AG04449 (cell line): ENCODE results near the gene SLC28A1.

Source experiments
- CTCF ChIA-PET: fragments of 350-600 bp; formaldehyde crosslinking; extraction: SDS; loops from one replicate; lab custom pipeline; 2021; ENCODE audit warnings: antibody characterized with exemption; lab: Yijun Ruan, JAX
- POLR2A ChIA-PET: fragments of 400-600, 350-600 bp; formaldehyde crosslinking; extraction: SDS; loops from one replicate; lab custom pipeline; 2020; ENCODE audit warnings: antibody characterized with exemption, inconsistent platforms; lab: Yijun Ruan, JAX
- DNase-seq: peaks from one replicate; pipeline ENCODE4 v3.0.0-alpha.2; 2010; ENCODE audit warnings: low read depth, low spot score
- H3K4me3 ChIP-seq: 2 replicates; pipeline ENCODE4 v1.5.1; 2011; ENCODE audit warnings: low read depth, mild to moderate bottlenecking, control low read depth, low read length
- CTCF ChIP-seq: IDR thresholded peaks from one replicate; pipeline ENCODE4 v1.5.1; 2011; ENCODE audit warnings: mild to moderate bottlenecking, moderate library complexity, low read length, control low read depth, inconsistent platforms; ENCODE audit not compliant: insufficient read depth; ENCODE audit errors: missing control alignments

SLC28A1 gene

DNA sequence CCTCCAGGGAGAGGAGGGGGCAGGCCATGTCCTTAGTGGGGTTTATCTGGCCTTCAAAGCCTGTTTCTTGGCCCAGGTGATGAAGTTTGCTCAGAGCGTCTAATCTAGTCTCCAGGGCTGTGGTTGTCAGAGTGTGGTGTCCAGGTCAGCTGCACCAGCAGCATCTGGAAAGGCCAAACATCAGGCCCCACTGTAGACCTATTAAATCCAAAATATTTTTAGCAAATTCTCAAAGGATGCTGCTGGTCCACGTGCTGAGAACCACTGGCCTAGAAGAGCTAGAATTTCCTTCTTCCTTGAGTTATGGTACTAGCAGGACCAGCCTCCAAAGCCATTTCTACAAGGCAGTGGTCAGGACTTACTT is 28.9 kb downstream of the SLC28A1 start:
- no peak overlapping the region for H3K4me3 ChIP-seq
- POLR2A ChIA-PET: interaction anchor here (1.9 kb wide), 1 partner anchor 197 kb away, joined by 8 read pairs; the partner anchor contains the start of gene SEC11A
- no peak for DNase-seq
- no peak for TF ChIP-seq CTCF
- CTCF ChIA-PET: interaction anchor here (1.2 to 1.9 kb wide), 6 partner anchors 9 to 325 kb away, joined by 3 to 13 read pairs (median 5); partner anchors contain the start of gene WDR73

- H3K4me3 ChIP-seq: no peak overlapping the region
- no peak for DNase-seq
- TF ChIP-seq CTCF: no peak
- ChIA-PET CTCF (interaction anchor here (1.3 kb wide), 2 partner anchors 10 to 315 kb away, joined by 3 to 4 read pairs; no protein-coding TSS in a partner anchor), POLR2A (no interaction called here)
These were observed 29.9 kb downstream of the SLC28A1 start for GRCh38 chr15:84914351-84914750.

DNA sequence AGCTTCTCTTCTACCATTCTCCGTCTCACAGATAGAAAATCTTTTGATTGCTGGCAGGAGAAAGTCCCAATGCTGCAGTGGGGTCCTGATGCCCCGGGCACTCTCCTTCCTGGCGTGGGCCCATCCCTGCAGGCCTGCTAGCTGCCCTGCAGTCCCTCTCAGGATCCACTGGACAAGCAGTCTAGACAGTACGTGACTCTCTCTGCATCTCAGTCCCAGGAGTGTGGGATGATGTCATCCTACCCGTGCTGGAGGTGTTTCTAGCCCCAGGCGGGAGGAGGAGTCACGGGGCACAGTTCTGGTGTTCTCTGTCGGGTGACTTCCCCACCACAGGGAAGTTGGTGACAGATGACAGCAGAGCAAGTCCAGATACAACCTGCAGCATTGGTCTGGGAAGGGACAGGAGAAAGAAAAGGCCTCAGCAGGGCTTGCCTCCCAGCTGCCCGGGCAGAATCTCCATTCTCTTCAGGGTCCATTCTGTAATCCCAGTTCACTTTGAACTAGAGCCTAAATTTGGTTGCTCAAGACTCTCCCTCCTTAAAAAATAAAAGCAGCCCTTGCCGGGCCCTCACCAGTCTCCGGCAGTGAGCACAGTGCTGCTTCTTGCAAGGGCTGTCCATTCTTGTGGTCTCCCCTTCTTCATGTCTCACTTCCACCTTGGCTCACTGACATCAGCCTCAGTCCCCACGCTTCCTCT is 30.6 kb downstream of the SLC28A1 start:
- peak; percentile 73 for DNase-seq
- CTCF ChIA-PET: interaction anchor here (1.3 to 1.6 kb wide), 3 partner anchors 11 to 316 kb away, joined by 3 to 8 read pairs (median 4); no protein-coding TSS in a partner anchor
- no peak overlapping the region for H3K4me3 ChIP-seq
- POLR2A ChIA-PET: no interaction called here
- no peak for TF ChIP-seq CTCF

GRCh38 chr15:84915606-84915958 is 31.1 kb downstream of the SLC28A1 start:
- CTCF ChIA-PET: interaction anchor here (1.3 to 1.6 kb wide), 2 partner anchors 13 to 317 kb away, joined by 4 to 8 read pairs; no protein-coding TSS in a partner anchor
- POLR2A ChIA-PET: no interaction called here
- no peak for DNase-seq
- no peak overlapping the region for H3K4me3 ChIP-seq
- TF ChIP-seq CTCF: no peak

DNA sequence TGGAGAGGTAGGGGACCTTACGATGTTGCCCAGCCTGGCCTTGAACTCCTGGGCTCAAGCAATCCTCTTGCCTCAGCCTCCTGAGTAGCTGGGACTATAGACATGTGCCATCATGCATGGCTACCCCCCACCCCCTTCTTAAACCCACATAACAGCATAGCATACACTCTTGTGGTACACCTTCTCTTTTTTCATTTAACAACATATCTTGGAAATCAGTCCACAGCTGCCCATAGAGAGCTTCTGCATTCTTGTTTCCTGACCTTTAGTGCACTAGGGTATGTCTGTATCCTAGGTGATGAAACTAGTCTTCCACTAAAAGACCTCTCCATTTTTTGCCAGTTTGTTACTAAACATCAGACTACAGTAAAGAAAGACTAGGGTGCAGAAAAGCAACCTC is 33.0 kb downstream of the SLC28A1 start:
- CTCF ChIA-PET: interaction anchor here (0.8 to 1.9 kb wide), 4 partner anchors 10 to 346 kb away, joined by 3 to 9 read pairs (median 3); no protein-coding TSS in a partner anchor
- POLR2A ChIA-PET: no interaction called here

More for the DNA sequence above, 33.0 kb downstream of the SLC28A1 start:
- DNase-seq: no peak
- H3K4me3 ChIP-seq: no peak overlapping the region
- no peak for TF ChIP-seq CTCF
